Motor neuron (in vitro differentiated cells): ENCODE data around the gene ZBED2. TPM values are rescaled to one million over a fixed set of nuclear protein-coding genes. Genes with fewer than 3 reads are reported as not detected.
"Not testable (repeated sequence)": the region's sequence is repeated elsewhere in the genome, so short reads cannot be mapped to it uniquely, and the experiment has no call there.

Experiments used
- ATAC-seq, 8 experiments: fragments of 200-7000 bp; cut with Tn5 transposase; replicated peaks in 6 of 8; 2 replicates each; pipeline ENCODE4 v1.8.0; 2021; ENCODE audit warnings: mild to moderate bottlenecking in 8 of 8, moderate library complexity in 8 of 8
- H3K27ac ChIP-seq, 2 donors: fragments of 250-450 bp; sonication (Bioruptor Pico); 2 replicates each; pipeline ENCODE4 v1.9.0; 2021; ENCODE audit warnings: antibody characterized with exemption in 2 of 2, mild to moderate bottlenecking in 2 of 2, moderate library complexity in 1 of 2
- H3K4me1 ChIP-seq, 2 donors: fragments of 250-450 bp; sonication (Bioruptor Pico); replicated peaks in 1 of 2; 2 replicates each; pipeline ENCODE4 v1.6.1; 2021; ENCODE audit warnings: antibody characterized with exemption in 2 of 2, mild to moderate bottlenecking in 2 of 2, moderate library complexity in 1 of 2
- H3K4me3 ChIP-seq, 5 donors: fragments of 250-450 bp; sonication (Bioruptor Pico); 2 replicates each; pipeline ENCODE4 v1.9.0; 2021; ENCODE audit warnings: antibody characterized with exemption in 5 of 5, mild to moderate bottlenecking in 5 of 5, moderate library complexity in 4 of 5
- WGBS, 10 experiments: fragments of 450-650 bp; shearing (Covaris generic); methylation state at CpG; one replicate each; pipeline ENCODE4 v1.0.0; 2022; 5-methylcytosine and 5-hydroxymethylcytosine counted together
- in situ Hi-C, 9 experiments: fragments of 400-800 bp; cut with MboI; loops; one replicate each; pipeline ENCODE4 v1.15.0; 2021; ENCODE audit warnings: low sequenced_read_pairs in 9 of 9, low pct_unique_long_range_greater_than_20kb in 2 of 9; ENCODE audit not compliant: unreplicated experiment in 9 of 9
- total RNA-seq, 8 experiments: library from RNA; unstranded; fragments of 300-600 nt; gene quantifications; 2 replicates each; pipeline versions ENCODE4 v1.2.3 to v1.2.4, GENCODE V29; 2022

ZBED2 gene
- under 1 TPM in 4 of 8 experiments, not detected in 4; 0.13 to 0.24 (median 0.19) TPM for total RNA-seq

GRCh38 chr3:111595232-111595631 lies at the start of gene ZBED2:
TSS of gene ZBED2 (minus strand) at chr3:111595346. CDS start at chr3:111594201, 1,145 bp downstream.
- H3K27ac ChIP-seq, result no peak within 1 kb of the TSS
- no peak for ATAC-seq
- in situ Hi-C loops, result loop anchor here in 2 of 9 experiments (25.0 kb wide), 2 partner anchors 92 to 267 kb away; partner anchors contain the start of gene PHLDB2 (in 1 of the 2)

GRCh38 chr3:111639316-111639715 lies 44.2 kb upstream of the ZBED2 start:
- ATAC-seq, result no peak
- in situ Hi-C loops, result no loop called here
- WGBS, 10 experiments, result 28 to 80% (median 50%) methylated on average over 1 to 2 of the region's 4 CpGs; no CpG with 5 or more reads in 7 of the 10 experiments
- peaks cover 6 to 12% of the 10 kb centered on the region in 2 donors for H3K4me1 ChIP-seq
- H3K4me3 ChIP-seq, result no peak overlapping the region
- H3K27ac ChIP-seq, result no peak overlapping the region

More at GRCh38 chr3:111595232-111595631, at the start of gene ZBED2:
- H3K4me3 ChIP-seq, result no peak within 1 kb of the TSS
- H3K4me1 ChIP-seq, result no peaks in the 10 kb centered on the region
- WGBS, 10 experiments, result 20 to 100% (median 83%) methylated on average over 1 to 2 of the region's 2 CpGs; no CpG with 5 or more reads in 2 of the 10 experiments

GRCh38 chr3:111636366-111636885 lies 41.3 kb upstream of the ZBED2 start:
- no peak overlapping the region for H3K27ac ChIP-seq
- no peak overlapping the region for H3K4me3 ChIP-seq
- WGBS, 10 experiments, result 28 to 80% (median 52%) methylated on average over 2 to 4 of the region's 4 CpGs
- peak in 3 of 8 experiments; percentile 41 to 84 (median 81) for ATAC-seq
- in situ Hi-C loops, result no loop called here
- peaks cover 6 to 12% of the 10 kb centered on the region in 2 donors for H3K4me1 ChIP-seq

GRCh38 chr3:111635403-111635802 lies 40.3 kb upstream of the ZBED2 start:
- H3K4me3 ChIP-seq, result no peak overlapping the region
- H3K4me1 ChIP-seq, result peaks cover 6 to 12% of the 10 kb centered on the region in 2 donors
- WGBS, 10 experiments, result 48 to 100% (median 76%) methylated on average over 1 to 2 of the region's 2 CpGs
- in situ Hi-C loops, result no loop called here
- H3K27ac ChIP-seq, result no peak overlapping the region
- no peak for ATAC-seq

GRCh38 chr3:111630638-111631037 lies 35.5 kb upstream of the ZBED2 start:
- in situ Hi-C loops, ATAC-seq, H3K27ac ChIP-seq: not testable (repeated sequence)

GRCh38 chr3:111629018-111629417 lies 33.9 kb upstream of the ZBED2 start:
- ATAC-seq, H3K4me3 ChIP-seq, H3K27ac ChIP-seq, in situ Hi-C loops, H3K4me1 ChIP-seq: not testable (repeated sequence)
- WGBS, 10 experiments, result 0 to 100% (median 97%) methylated on average over 1 of the region's 1 CpG; no CpG with 5 or more reads in 2 of the 10 experiments

More at GRCh38 chr3:111630638-111631037, 35.5 kb upstream of the ZBED2 start:
- not testable (repeated sequence) for H3K4me3 ChIP-seq, H3K4me1 ChIP-seq

- peak in 3 of 8 experiments; percentile 47 to 99 (median 86) for ATAC-seq
- no peak overlapping the region for H3K27ac ChIP-seq
- in situ Hi-C loops, result no loop called here
- WGBS, 10 experiments, result 17 to 88% (median 40%) methylated on average over 1 to 2 of the region's 2 CpGs; no CpG with 5 or more reads in 3 of the 10 experiments
- no peaks in the 10 kb centered on the region for H3K4me1 ChIP-seq
- no peak overlapping the region for H3K4me3 ChIP-seq
Observed at GRCh38 chr3:111627092-111627491, 31.9 kb upstream of the ZBED2 start.

- WGBS, 10 experiments, result 43 to 100% (median 80%) methylated on average over 1 to 5 of the region's 5 CpGs; no CpG with 5 or more reads in 2 of the 10 experiments
- Histone ChIP-seq H3K4me1 (no peaks in the 10 kb centered on the region), H3K27ac (no peak overlapping the region), H3K4me3 (no peak overlapping the region)
- in situ Hi-C loops, result no loop called here
- no peak for ATAC-seq
Observed at GRCh38 chr3:111621535-111621934, 26.4 kb upstream of the ZBED2 start.

GRCh38 chr3:111619833-111620232 lies 24.7 kb upstream of the ZBED2 start:
- no peak overlapping the region for H3K4me3 ChIP-seq
- in situ Hi-C loops, result no loop called here
- no peak overlapping the region for H3K27ac ChIP-seq
- 40 to 100% (median 87%) methylated on average over 1 to 2 of the region's 3 CpGs; no CpG with 5 or more reads in 4 of the 10 experiments for WGBS, 10 experiments
- H3K4me1 ChIP-seq, result no peaks in the 10 kb centered on the region
- ATAC-seq, result peak in 3 of 8 experiments; percentile 67 to 89 (median 80)

- in situ Hi-C loops, result no loop called here
- Histone ChIP-seq H3K4me1 (no peaks in the 10 kb centered on the region), H3K27ac (no peak overlapping the region), H3K4me3 (no peak overlapping the region)
- no peak for ATAC-seq
Observed at GRCh38 chr3:111618945-111619344, 23.8 kb upstream of the ZBED2 start.

GRCh38 chr3:111617912-111618601 lies 22.9 kb upstream of the ZBED2 start:
- no peak for ATAC-seq
- 11 to 95% (median 80%) methylated on average over 1 to 4 of the region's 5 CpGs; no CpG with 5 or more reads in 3 of the 10 experiments for WGBS, 10 experiments

GRCh38 chr3:111617406-111617805 lies 22.3 kb upstream of the ZBED2 start:
- no peak overlapping the region for H3K4me3 ChIP-seq
- WGBS, 10 experiments, result 0 to 100% (median 57%) methylated on average over 1 of the region's 3 CpGs; no CpG with 5 or more reads in 5 of the 10 experiments
- H3K27ac ChIP-seq, result no peak overlapping the region
- ATAC-seq, result no peak
- H3K4me1 ChIP-seq, result peaks cover 0 to 5% of the 10 kb centered on the region in 2 donors
- in situ Hi-C loops, result no loop called here

More at GRCh38 chr3:111617912-111618601, 22.9 kb upstream of the ZBED2 start:
- Histone ChIP-seq H3K4me3 (no peak overlapping the region), H3K27ac (no peak overlapping the region), H3K4me1 (peaks cover 0 to 3% of the 10 kb centered on the region in 2 donors)
- in situ Hi-C loops, result no loop called here

- H3K4me3 ChIP-seq, result no peak overlapping the region
- WGBS, 10 experiments, result 77 to 100% (median 89%) methylated on average over 1 to 3 of the region's 6 CpGs; no CpG with 5 or more reads in 3 of the 10 experiments
- in situ Hi-C loops, result no loop called here
- ATAC-seq, result peak in 2 of 8 experiments; percentile 27 to 70
- H3K4me1 ChIP-seq, result peaks cover 0 to 5% of the 10 kb centered on the region in 2 donors
- no peak overlapping the region for H3K27ac ChIP-seq
Observed at GRCh38 chr3:111616417-111617105, 21.4 kb upstream of the ZBED2 start.
